Activated naive CD8-positive, alpha-beta T cell treated with anti-CD3 and anti-CD28 coated beads, Interleukin-2, amount 50 U/mL, for 24 hours (primary cell): ENCODE measurements around the gene C19orf81.
A peak's percentile ranks its signal among the peaks of the same experiment; 100 is the strongest.

ENCODE experiments used
- ATAC-seq: fragments of 150-1000 bp; cut with Tn5 transposase; one replicate; pipeline ENCODE4 v1.10.0; 2021
- DNase-seq: peaks from one replicate; pipeline ENCODE4 v3.0.0; 2021
- H3K27ac Mint-ChIP-seq: one replicate; pipeline ENCODE4 v1.8.0; 2021; ENCODE audit warnings: mild to moderate bottlenecking, mixed read lengths
- H3K27me3 Mint-ChIP-seq: one replicate; pipeline ENCODE4 v1.8.0; 2021; ENCODE audit warnings: mixed read lengths
- H3K36me3 Mint-ChIP-seq: one replicate; pipeline ENCODE4 v1.8.0; 2021; ENCODE audit warnings: low read depth, mixed read lengths
- H3K4me1 Mint-ChIP-seq: one replicate; pipeline ENCODE4 v1.8.0; 2021; ENCODE audit warnings: mixed read lengths
- H3K4me3 Mint-ChIP-seq: one replicate; pipeline ENCODE4 v1.8.0; 2021; ENCODE audit warnings: mild to moderate bottlenecking, moderate library complexity, mixed read lengths
- H3K9me3 Mint-ChIP-seq: one replicate; pipeline ENCODE4 v1.8.0; 2021; ENCODE audit warnings: mixed read lengths

C19orf81 gene

DNA sequence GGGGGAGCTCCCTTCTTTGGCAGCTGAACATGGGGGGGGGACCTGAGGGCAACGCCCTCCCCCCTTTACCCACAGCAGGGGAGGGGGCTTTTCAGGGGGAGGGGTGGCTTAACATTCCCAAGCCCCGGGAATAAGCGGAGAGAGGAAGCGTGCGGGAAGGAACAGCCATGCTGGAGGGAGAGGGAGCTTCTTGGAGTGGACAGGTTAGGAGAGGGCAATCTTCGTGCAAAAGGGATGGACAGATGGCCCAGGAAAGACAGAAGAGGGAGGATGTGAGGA lies 10.8 kb downstream of the C19orf81 start:
- ATAC-seq (no peak), DNase-seq (no peak)
- Mint-ChIP-seq H3K4me3 (no peak overlapping the region), H3K27ac (no peak overlapping the region), H3K27me3 (peaks cover 70% of the 10 kb centered on the region), H3K36me3 (peaks cover 8% of the 10 kb centered on the region), H3K9me3 (peaks cover 11% of the 10 kb centered on the region), H3K4me1 (peaks cover 20% of the 10 kb centered on the region)

- peaks cover 8% of the 10 kb centered on the region for H3K36me3 Mint-ChIP-seq
- H3K27ac Mint-ChIP-seq, result no peak overlapping the region
- H3K27me3 Mint-ChIP-seq, result peaks cover 68% of the 10 kb centered on the region
- DNase-seq (no peak), ATAC-seq (no peak)
- H3K4me3 Mint-ChIP-seq, result no peak overlapping the region
- H3K4me1 Mint-ChIP-seq, result peaks cover 20% of the 10 kb centered on the region
- peaks cover 11% of the 10 kb centered on the region for H3K9me3 Mint-ChIP-seq
Observed at GRCh38 chr19:50661023-50661422, 11.8 kb downstream of the C19orf81 start.

- Mint-ChIP-seq H3K36me3 (peaks cover 8% of the 10 kb centered on the region), H3K27me3 (peaks cover 61% of the 10 kb centered on the region), H3K27ac (no peak overlapping the region), H3K9me3 (peaks cover 11% of the 10 kb centered on the region), H3K4me1 (peaks cover 20% of the 10 kb centered on the region), H3K4me3 (no peak overlapping the region)
- DNase-seq (no peak), ATAC-seq (no peak)
Observed at GRCh38 chr19:50661766-50662650, 12.8 kb downstream of the C19orf81 start.

DNA sequence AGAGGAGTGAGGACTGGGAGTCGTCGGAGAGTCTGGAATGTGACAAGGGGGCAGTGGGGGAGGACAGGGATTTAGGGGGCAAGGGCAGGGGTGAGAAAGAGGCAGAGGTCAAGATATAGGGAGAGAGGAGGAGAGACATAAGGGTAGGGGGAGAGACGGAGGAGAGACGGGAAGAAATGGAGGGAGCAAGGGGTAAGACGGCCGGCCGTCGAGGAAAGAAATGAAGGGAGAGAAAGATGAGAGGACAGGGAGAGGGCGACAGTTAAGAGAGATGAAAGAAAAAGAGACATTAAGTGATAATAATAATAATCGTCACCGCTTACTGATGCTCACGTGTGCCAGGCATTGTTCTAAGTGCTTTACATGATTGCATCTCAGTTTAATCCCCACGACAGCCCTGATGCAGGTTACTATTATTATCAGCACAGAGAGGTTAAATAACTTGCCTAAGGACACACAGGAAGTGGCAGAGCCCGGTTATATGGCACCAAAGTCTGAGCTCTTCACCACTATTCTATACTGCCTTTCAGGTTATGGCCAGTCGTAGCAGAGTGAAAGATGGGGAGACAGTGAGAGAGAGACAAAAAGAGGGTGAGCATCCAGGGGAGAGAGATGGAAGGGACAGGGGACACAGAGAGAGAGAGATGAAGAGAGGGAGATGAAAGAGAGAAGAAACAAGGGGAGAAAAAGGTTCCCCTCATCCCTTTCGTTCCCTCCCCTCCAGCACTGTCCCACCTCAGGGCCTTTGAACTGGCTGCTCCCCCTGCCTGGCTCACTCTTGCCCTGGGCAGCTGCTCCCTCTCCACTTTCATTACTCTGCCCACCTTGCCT lies 13.6 kb downstream of the C19orf81 start:
- no peak overlapping the region for H3K4me3 Mint-ChIP-seq
- peaks cover 11% of the 10 kb centered on the region for H3K4me1 Mint-ChIP-seq
- ATAC-seq, result no peak
- peaks cover 4% of the 10 kb centered on the region for H3K9me3 Mint-ChIP-seq
- peaks cover 4% of the 10 kb centered on the region for H3K36me3 Mint-ChIP-seq
- no peak for DNase-seq
- peaks cover 52% of the 10 kb centered on the region for H3K27me3 Mint-ChIP-seq
- no peak overlapping the region for H3K27ac Mint-ChIP-seq

- no peak overlapping the region for H3K27ac Mint-ChIP-seq
- peaks cover 5% of the 10 kb centered on the region for H3K4me1 Mint-ChIP-seq
- no peaks in the 10 kb centered on the region for H3K36me3 Mint-ChIP-seq
- H3K9me3 Mint-ChIP-seq, result peaks cover under 1% of the 10 kb centered on the region
- DNase-seq (no peak), ATAC-seq (no peak)
- H3K27me3 Mint-ChIP-seq, result peaks cover 47% of the 10 kb centered on the region
- H3K4me3 Mint-ChIP-seq, result no peak overlapping the region
Observed at GRCh38 chr19:50663482-50663790, 14.2 kb downstream of the C19orf81 start.

DNA sequence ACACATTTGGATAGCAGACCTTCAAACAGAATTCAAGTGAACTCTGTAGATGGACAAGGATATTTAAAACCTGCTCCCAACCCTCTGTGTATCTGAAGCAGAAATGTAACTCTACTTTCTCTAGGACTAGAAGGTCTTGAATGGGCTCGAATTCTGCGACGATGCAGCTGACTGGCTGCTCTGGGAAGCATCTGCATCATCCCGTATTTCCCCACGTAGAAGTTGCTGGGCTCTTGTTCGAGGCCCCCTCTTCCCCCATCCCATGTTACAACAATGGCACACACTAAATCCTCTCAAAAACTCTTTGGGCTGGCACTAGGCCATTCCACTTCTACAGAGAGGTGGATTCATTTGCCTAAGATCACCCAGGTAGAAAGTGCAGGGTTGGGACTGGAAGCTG lies 15.0 kb downstream of the C19orf81 start:
- Mint-ChIP-seq H3K4me3 (no peak overlapping the region), H3K27ac (no peak overlapping the region), H3K4me1 (peaks cover under 1% of the 10 kb centered on the region), H3K27me3 (peaks cover 46% of the 10 kb centered on the region), H3K36me3 (peaks cover under 1% of the 10 kb centered on the region), H3K9me3 (no peaks in the 10 kb centered on the region)
- DNase-seq (no peak), ATAC-seq (no peak)

DNA sequence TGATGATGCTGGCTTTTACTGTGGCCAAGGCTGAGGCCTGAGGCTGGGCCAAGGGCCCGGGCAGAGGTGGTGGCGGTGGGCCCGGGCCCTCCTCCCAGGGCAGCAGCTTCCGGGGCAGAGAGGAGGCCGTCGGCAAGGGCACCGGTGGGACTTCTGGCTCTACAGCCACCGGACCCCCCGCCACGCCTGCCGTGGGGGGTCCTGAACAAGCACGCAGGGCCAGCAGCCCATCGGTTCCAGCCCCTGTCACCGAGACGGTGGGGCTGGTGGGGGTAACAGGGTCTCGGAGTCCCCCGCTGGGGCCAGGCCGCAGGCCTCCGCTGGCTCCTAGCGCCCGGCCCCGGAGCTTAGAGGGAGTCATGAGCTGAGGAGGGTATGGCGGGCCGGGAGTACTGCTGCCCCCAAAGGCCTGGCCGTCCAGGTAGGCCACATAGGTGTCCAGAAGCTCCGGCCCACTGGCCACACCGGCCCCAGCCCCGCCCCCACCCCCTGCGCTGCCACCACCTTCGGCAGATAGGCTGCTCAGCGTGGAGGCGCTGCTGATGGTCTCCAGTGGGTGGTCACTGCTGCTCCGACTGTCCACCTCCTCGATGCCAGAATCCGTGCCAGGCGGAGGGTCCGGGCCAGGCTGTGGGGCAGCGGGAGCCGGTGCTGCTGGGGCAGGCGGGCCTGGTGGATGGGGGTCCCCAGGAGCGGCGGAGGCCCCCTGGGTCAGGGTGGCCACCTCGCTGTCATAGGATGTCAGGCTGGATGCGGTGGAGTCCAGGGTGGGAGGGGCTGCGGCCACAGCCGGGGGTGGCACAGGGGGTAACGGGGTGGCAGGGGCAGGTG lies 17.3 kb downstream of the C19orf81 start:
- Mint-ChIP-seq H3K4me3 (no peak overlapping the region), H3K27ac (no peak overlapping the region), H3K36me3 (peaks cover 2% of the 10 kb centered on the region), H3K4me1 (no peaks in the 10 kb centered on the region), H3K27me3 (peaks cover 49% of the 10 kb centered on the region), H3K9me3 (no peaks in the 10 kb centered on the region)
- ATAC-seq (no peak), DNase-seq (no peak)

DNA sequence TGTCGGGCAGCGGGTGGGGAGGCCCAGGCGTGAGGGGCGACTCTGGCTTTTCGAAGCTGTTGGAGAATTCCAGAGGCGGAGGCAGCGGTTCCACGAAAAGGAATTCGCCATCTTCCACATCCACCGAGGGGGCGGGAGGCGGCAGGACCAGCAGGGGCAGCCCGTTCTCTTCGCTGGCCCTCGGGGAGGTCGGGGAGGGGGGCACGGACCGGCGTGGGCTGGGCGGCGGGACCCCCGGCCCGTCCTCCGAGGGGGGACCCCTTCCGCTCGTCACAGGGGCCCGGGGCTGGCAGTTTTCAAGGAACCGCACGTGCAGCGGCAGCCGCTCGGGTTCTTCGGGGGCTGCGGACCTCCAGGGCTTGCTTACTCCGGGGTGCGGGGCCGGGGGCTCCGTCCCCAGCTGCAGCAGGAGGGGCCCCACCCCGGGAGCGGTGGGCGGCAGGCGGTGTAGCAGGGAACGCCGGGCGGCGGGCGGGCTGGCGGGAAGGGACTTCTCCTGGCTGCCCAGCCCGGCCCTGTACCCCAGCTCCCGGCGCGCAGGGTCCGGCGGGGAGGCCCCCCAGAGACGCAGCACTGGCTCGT lies 18.0 kb downstream of the C19orf81 start:
- Mint-ChIP-seq H3K9me3 (no peaks in the 10 kb centered on the region), H3K4me1 (no peaks in the 10 kb centered on the region), H3K27me3 (peaks cover 55% of the 10 kb centered on the region), H3K36me3 (peaks cover 2% of the 10 kb centered on the region), H3K27ac (no peak overlapping the region), H3K4me3 (no peak overlapping the region)
- DNase-seq (no peak), ATAC-seq (no peak)

DNA sequence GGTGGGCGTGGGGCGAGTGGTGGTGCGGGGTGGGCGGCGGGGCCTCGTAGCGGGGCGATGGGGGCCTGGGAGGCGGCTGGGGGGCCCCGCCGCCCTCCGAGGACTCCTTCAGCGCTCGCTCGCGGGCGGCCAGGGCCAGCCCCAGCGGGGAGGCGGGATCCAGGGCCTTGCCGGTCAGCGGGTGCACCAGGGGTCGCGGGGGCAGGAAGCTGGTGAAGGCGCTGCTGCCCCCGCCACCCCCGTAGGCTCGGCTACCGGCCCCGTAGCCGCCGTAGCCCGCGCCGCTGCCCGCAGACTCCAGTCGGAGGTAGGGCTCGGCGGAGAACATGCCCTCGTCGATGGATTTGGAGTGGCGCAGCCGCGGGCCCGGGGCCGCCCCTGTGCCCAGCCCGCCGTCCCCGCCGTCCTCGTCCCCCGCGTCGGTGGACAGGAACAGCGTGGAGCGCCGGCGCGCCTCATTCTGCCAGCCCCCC lies 18.6 kb downstream of the C19orf81 start:
- DNase-seq (no peak), ATAC-seq (no peak)
- no peaks in the 10 kb centered on the region for H3K4me1 Mint-ChIP-seq
- no peaks in the 10 kb centered on the region for H3K9me3 Mint-ChIP-seq
- peaks cover 2% of the 10 kb centered on the region for H3K36me3 Mint-ChIP-seq
- peaks cover 55% of the 10 kb centered on the region for H3K27me3 Mint-ChIP-seq
- no peak overlapping the region for H3K27ac Mint-ChIP-seq
- no peak overlapping the region for H3K4me3 Mint-ChIP-seq

- ATAC-seq, result no peak
- H3K4me1 Mint-ChIP-seq, result no peaks in the 10 kb centered on the region
- H3K27ac Mint-ChIP-seq, result no peak overlapping the region
- no peak for DNase-seq
- H3K27me3 Mint-ChIP-seq, result peaks cover 55% of the 10 kb centered on the region
- H3K4me3 Mint-ChIP-seq, result no peak overlapping the region
- H3K36me3 Mint-ChIP-seq, result peaks cover 2% of the 10 kb centered on the region
- no peaks in the 10 kb centered on the region for H3K9me3 Mint-ChIP-seq
Observed at GRCh38 chr19:50668416-50668815, 19.2 kb downstream of the C19orf81 start.

GRCh38 chr19:50668879-50669278 lies 19.6 kb downstream of the C19orf81 start:
- Mint-ChIP-seq H3K9me3 (no peaks in the 10 kb centered on the region), H3K4me1 (no peaks in the 10 kb centered on the region), H3K27ac (no peak overlapping the region), H3K27me3 (peaks cover 54% of the 10 kb centered on the region), H3K36me3 (peaks cover 2% of the 10 kb centered on the region), H3K4me3 (no peak overlapping the region)
- DNase-seq (no peak), ATAC-seq (no peak)

DNA sequence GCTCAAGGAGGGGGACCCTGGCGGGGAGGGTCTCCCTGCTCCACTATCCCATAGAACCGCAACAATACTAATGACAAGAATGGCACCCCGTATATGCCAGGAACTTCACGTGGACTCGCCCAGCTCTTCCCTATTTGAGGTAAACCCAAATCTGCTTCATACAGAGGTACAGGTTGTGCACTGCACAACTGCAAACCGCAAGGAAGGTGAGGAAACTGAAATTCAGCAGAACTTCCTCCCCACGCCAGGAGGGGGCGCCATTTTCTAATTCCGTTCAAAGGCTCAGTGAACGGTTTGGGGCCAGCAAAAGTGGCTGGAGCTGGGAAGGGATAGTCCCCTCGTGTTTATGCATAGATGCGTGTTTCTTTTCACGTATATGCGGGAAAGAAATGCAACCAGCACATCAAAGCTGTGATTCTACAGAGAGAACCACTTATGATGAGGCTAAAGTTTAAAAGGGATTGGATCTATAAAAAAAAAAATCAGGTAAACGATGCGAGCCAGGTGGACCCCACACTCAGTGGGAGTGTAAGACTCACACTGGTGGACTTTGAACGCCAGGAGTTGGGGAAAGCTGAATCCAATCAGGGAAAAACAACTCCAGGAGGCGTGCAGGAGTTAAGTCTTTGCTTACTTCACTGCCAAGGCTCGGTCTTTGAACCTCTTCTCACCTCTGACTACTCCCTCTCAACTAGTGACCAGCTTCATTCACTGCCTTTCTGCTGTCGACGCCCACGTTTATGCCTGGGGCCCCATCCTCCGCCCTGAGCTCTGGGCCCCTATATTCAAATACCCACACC lies 20.3 kb downstream of the C19orf81 start:
- Mint-ChIP-seq H3K4me3 (no peak overlapping the region), H3K9me3 (no peaks in the 10 kb centered on the region), H3K36me3 (peaks cover 2% of the 10 kb centered on the region), H3K27me3 (peaks cover 52% of the 10 kb centered on the region), H3K27ac (no peak overlapping the region), H3K4me1 (no peaks in the 10 kb centered on the region)
- DNase-seq (peak; percentile 64), ATAC-seq (no peak)

- no peak overlapping the region for H3K27ac Mint-ChIP-seq
- DNase-seq, result no peak
- H3K9me3 Mint-ChIP-seq, result no peaks in the 10 kb centered on the region
- H3K4me1 Mint-ChIP-seq, result no peaks in the 10 kb centered on the region
- peaks cover 2% of the 10 kb centered on the region for H3K36me3 Mint-ChIP-seq
- ATAC-seq, result no peak
- peaks cover 48% of the 10 kb centered on the region for H3K27me3 Mint-ChIP-seq
- H3K4me3 Mint-ChIP-seq, result no peak overlapping the region
Observed at GRCh38 chr19:50670102-50670380, 20.8 kb downstream of the C19orf81 start.

DNA sequence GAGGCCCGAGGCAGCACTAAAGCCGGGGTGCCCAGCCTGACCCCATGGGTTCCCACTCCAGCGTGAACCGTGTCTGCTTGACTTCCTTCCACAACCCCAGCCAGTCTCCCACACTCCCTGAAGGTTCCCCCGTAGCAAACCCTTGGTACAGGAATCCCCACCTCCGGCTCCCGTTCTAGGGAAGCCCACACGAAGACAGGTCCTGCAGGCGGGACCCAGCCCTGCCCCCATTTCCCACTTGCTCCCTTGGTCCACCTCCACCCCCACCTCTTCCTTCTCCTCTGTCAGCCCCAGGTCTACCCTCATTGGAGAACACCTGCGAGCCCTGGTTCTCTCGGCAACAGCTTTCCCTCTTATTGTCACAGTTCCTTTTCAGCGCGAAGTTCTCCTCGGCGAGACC lies 23.9 kb downstream of the C19orf81 start:
- DNase-seq (no peak), ATAC-seq (no peak)
- H3K27ac Mint-ChIP-seq, result no peak overlapping the region
- no peak overlapping the region for H3K4me3 Mint-ChIP-seq
- peaks cover 61% of the 10 kb centered on the region for H3K27me3 Mint-ChIP-seq
- no peaks in the 10 kb centered on the region for H3K9me3 Mint-ChIP-seq
- peaks cover 2% of the 10 kb centered on the region for H3K4me1 Mint-ChIP-seq
- H3K36me3 Mint-ChIP-seq, result peaks cover 4% of the 10 kb centered on the region
